ENCODE measurements around the gene MAPK13. TPM values are rescaled to one million over a fixed set of nuclear protein-coding genes. Genes with fewer than 3 reads are reported as not detected.

Gene MAPK13
- total RNA-seq, 4 donors from 2014 or later = 62.2 to 136 (median 104) TPM

GRCh38 chr6:36104836-36105235 lies 25.5 kb upstream of the MAPK13 start:
- no peaks in the 10 kb centered on the region for H3K27me3 ChIP-seq
- intact Hi-C loops (cut with DNase I) = no loop called here
- no peak for DNase-seq
- H3K9me3 ChIP-seq = no peaks in the 10 kb centered on the region
- WGBS, 2 donors = 47 to 52% methylated on average over 2 of the region's 2 CpGs
- H3K27ac ChIP-seq = no peak overlapping the region
- peaks cover 0 to 5% (median 3%) of the 10 kb centered on the region in 3 donors for H3K4me1 ChIP-seq
- peaks cover 17 to 92% (median 28%) of the 10 kb centered on the region in 3 donors for H3K36me3 ChIP-seq
- TF ChIP-seq CTCF (IDR thresholded peaks at IDR 0.05) (no peak), POLR2A (IDR thresholded peaks at IDR 0.05) (no peak)
- H3K4me3 ChIP-seq = no peak overlapping the region

DNA sequence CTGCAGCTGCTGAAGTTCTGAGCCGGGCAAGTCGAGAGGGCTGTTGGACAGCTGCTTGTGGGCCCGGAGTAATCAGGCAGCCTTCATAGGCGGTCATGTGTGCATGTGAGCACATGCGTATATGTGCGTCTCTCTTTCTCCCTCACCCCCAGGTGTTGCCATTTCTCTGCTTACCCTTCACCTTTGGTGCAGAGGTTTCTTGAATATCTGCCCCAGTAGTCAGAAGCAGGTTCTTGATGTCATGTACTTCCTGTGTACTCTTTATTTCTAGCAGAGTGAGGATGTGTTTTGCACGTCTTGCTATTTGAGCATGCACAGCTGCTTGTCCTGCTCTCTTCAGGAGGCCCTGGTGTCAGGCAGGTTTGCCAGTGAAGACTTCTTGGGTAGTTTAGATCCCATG lies 21.2 kb upstream of the MAPK13 start:
- TF ChIP-seq CTCF (IDR thresholded peaks at IDR 0.05) (no peak), POLR2A (IDR thresholded peaks at IDR 0.05) (no peak)
- intact Hi-C loops (cut with DNase I) = no loop called here

DNA sequence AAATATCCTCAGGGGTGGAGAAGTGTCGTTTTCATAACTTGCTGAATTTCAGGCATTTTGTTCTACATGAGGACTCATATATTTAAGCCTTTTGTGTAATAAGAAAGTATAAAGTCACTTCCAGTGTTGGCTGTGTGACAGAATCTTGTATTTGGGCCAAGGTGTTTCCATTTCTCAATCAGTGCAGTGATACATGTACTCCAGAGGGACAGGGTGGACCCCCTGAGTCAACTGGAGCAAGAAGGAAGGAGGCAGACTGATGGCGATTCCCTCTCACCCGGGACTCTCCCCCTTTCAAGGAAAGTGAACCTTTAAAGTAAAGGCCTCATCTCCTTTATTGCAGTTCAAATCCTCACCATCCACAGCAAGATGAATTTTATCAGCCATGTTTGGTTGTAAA lies 20.3 kb upstream of the MAPK13 start:
- 87 to 88% methylated on average over 3 of the region's 3 CpGs for WGBS, 2 donors
- DNase-seq = no peak
- TF ChIP-seq POLR2A (IDR thresholded peaks at IDR 0.05) = no peak
- Histone ChIP-seq H3K27me3 (no peaks in the 10 kb centered on the region), H3K4me1 (peaks cover 0 to 10% (median 0%) of the 10 kb centered on the region in 3 donors), H3K36me3 (peaks cover 12 to 79% (median 19%) of the 10 kb centered on the region in 3 donors), H3K27ac (no peak overlapping the region), H3K9me3 (no peaks in the 10 kb centered on the region), H3K4me3 (no peak overlapping the region)
- intact Hi-C loops (cut with DNase I) = no loop called here

More for the DNA sequence above, 21.2 kb upstream of the MAPK13 start:
- Histone ChIP-seq H3K9me3 (no peaks in the 10 kb centered on the region), H3K36me3 (peaks cover 12 to 88% (median 20%) of the 10 kb centered on the region in 3 donors), H3K4me1 (peaks cover 0 to 7% (median 3%) of the 10 kb centered on the region in 3 donors), H3K27ac (no peak overlapping the region), H3K4me3 (no peak overlapping the region), H3K27me3 (no peaks in the 10 kb centered on the region)
- no peak for DNase-seq
- 69 to 92% methylated on average over 7 of the region's 7 CpGs for WGBS, 2 donors

GRCh38 chr6:36110863-36111262 lies 19.4 kb upstream of the MAPK13 start:
- no peaks in the 10 kb centered on the region for H3K27me3 ChIP-seq
- no peak for DNase-seq
- TF ChIP-seq CTCF (IDR thresholded peaks at IDR 0.05) = no peak
- TF ChIP-seq POLR2A (IDR thresholded peaks at IDR 0.05) = no peak
- intact Hi-C loops (cut with DNase I) = no loop called here
- H3K9me3 ChIP-seq = no peaks in the 10 kb centered on the region
- 87 to 91% methylated on average over 4 of the region's 4 CpGs for WGBS, 2 donors
- peaks cover 0 to 10% (median 0%) of the 10 kb centered on the region in 3 donors for H3K4me1 ChIP-seq
- H3K36me3 ChIP-seq = peaks cover 12 to 76% (median 19%) of the 10 kb centered on the region in 3 donors
- H3K4me3 ChIP-seq = no peak overlapping the region
- no peak overlapping the region for H3K27ac ChIP-seq

DNA sequence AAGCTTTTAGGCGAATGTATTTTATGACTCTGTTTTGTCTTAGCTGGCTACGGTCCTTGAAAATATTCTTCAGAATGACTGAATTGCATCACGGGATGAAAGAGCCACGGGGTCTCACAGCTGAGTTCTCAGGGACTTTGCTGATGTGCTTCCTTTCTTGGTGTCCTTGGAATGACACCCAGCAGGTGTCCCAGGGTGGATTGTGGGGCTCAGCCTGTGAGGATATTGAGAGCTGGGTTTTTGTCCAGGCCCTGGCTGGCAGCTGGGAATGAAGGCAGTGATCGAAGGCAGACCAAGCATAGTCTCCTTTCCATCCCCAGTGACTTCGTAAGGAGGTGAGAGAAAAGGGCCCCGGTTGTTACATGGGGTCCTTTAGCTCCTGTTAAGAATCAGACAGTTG lies 18.8 kb upstream of the MAPK13 start:
- H3K4me1 ChIP-seq = peaks cover 0 to 11% (median 0%) of the 10 kb centered on the region in 3 donors
- 93 to 96% methylated on average over 5 of the region's 7 CpGs for WGBS, 2 donors
- no peak overlapping the region for H3K4me3 ChIP-seq
- no peaks in the 10 kb centered on the region for H3K27me3 ChIP-seq
- no peak for DNase-seq
- H3K36me3 ChIP-seq = peaks cover 12 to 78% (median 19%) of the 10 kb centered on the region in 3 donors
- H3K27ac ChIP-seq = no peak overlapping the region
- H3K9me3 ChIP-seq = no peaks in the 10 kb centered on the region
- TF ChIP-seq POLR2A (IDR thresholded peaks at IDR 0.05) (no peak), CTCF (IDR thresholded peaks at IDR 0.05) (no peak)
- intact Hi-C loops (cut with DNase I) = no loop called here

DNA sequence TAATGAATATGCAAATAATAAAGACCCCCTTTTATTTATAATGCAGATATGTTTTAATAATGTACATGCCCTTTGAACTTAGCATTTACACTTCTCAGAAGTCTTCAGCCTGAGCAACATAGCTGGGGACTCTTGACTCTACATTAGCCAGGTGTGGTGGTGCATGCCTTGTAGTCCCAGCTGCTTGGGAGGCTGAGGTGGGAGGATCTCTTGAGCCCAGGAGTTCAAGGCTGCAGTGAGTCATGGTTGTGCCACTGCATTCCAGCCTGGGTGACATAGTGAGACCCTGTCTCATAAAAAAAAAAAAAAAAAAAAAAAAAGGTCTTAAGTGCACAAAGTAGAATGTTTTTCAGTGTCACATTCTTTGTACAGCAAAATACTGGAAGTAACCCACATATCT lies 17.3 kb upstream of the MAPK13 start:
- no peak for TF ChIP-seq POLR2A (IDR thresholded peaks at IDR 0.05)
- no peak for TF ChIP-seq CTCF (IDR thresholded peaks at IDR 0.05)
- Histone ChIP-seq H3K27ac (no peak overlapping the region), H3K9me3 (no peaks in the 10 kb centered on the region), H3K36me3 (peaks cover 12 to 84% (median 12%) of the 10 kb centered on the region in 3 donors), H3K4me3 (no peak overlapping the region), H3K27me3 (no peaks in the 10 kb centered on the region), H3K4me1 (peaks cover 0 to 26% (median 0%) of the 10 kb centered on the region in 3 donors)
- intact Hi-C loops (cut with DNase I) = no loop called here
- DNase-seq = no peak

Measured in esophagus squamous epithelium (tissue), 5 donors.